NOMO-1 treated with DMSO at 0.1 percent for 48 hours (cell line): ENCODE results near the gene RAB6B.
"Not testable (repeated sequence)": the region's sequence is repeated elsewhere in the genome, so short reads cannot be mapped to it uniquely, and the experiment has no call there.

Experiments used
- DNase-seq: peaks from one replicate; lab custom pipeline; 2025; ENCODE audit not compliant: unreplicated experiment; lab: John Stamatoyannopoulos, UW

The RAB6B gene

DNA sequence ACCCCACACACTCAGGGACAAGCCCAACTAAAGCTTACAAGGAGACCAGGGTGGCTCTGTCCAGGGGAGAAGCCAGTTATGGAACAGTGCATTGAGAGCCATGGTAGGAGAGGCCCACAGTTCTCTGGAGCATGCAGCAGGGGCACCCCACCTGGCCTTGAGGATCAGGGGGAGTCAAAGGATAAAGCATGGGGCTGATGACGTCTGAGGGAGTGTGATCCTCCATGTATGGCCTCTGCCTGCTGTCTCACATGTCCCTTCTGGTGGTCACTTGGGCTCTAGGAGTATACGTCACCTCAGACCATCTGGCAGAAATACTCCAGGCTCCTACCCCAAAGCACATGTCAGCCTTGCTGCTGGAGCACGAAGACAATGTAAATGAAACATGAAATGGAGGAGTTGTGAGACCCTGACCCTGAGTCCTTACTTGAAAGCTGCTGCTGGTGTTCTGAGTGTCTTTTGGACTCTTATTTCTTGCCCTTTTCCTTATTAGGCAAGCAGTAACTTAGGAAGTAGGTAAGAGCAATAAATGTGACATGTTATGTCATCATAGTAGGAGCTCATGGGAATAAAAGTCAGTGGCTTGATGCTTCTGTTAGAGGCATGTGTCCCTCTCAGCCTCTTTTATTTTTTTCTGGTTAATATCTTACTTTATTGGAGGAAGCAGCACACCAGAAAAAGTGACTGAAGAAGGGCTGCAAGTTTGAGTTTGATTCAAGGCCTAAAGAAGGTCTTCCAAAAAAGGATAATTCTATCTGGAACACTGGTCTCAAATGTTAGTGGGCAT lies 74.6 kb downstream of the RAB6B start:
- DNase-seq: no peak

- DNase-seq: no peak
Measured at GRCh38 chr3:133820129-133820528, 75.6 kb downstream of the RAB6B start.

DNA sequence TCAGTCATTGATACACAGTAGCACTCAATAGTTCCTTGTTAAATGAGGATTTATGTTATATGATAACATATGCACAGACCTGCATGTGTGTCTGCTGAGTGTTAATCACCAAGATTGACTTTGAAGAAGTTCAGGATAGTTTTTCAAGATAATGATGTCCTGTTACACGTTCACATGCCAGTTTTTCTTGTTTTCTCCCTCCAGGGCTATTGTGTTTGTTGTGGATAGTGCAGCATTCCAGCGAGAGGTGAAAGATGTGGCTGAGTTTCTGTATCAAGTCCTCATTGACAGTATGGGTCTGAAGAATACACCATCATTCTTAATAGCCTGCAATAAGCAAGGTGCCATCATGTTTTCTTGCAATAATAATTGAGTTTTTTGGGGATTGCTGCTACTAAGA lies 80.3 kb downstream of the RAB6B start:
- no peak for DNase-seq

DNA sequence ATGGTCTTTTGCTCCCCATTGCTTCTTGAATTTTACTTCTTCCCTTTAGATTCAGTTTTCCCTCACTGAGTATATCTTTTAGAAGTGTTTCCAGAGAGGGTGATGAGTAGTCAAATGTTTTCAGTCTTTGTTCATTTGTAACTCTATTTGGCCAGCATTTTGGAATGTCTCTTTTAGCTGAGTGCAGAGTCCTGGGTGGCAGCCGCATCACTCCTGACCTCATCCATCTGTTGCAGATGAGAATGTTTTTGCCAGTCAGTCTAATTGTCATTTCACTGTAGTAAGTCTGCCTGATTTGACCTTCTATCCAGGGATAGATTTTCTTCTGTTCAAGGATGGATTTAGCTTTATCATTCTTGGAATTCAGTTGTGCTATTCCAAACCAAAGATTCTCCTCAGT lies 82.8 kb downstream of the RAB6B start:
- DNase-seq: no peak

DNA sequence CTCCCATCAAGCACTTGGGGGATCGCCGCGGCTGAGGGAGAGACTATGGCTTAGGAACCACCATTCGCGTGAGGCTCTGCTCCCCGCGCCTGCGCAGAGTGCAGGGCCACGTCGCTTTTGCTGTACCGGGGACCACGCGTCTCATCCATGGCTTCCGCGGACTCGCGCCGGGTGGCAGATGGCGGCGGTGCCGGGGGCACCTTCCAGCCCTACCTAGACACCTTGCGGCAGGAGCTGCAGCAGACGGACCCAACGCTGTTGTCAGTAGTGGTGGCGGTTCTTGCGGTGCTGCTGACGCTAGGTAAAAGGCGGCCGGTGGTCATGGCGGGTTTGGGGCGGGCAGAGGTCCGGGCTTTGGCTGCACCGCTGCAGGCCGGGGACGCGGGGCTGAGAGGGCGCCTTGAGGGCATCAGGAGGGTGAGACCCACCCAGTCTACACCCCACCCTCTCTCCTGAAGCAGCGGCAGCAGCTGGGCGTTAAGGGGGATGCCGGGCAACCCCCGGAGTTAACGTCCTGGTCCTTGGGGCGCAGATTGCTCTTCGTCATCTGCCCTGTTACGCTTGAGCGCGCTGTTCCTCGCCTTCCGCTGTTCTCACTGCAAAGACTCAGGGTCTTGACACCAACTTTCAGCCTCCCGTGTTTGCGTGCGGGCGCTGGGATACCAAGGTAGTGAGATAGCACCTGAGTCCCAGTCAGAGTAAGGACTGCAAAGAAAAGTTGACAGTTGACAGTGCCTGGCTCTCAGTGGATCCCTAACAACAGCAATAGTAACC lies 89.8 kb downstream of the RAB6B start, which contains the start of gene SRPRB:
SRPRB (plus strand) TSS at position 114 of the 774 bp plus-strand sequence; CDS start at position 148, 34 bp downstream.
- peak; percentile 98 for DNase-seq

- DNase-seq: no peak
Measured at GRCh38 chr3:133805384-133805701, 90.3 kb downstream of the RAB6B start.

DNA sequence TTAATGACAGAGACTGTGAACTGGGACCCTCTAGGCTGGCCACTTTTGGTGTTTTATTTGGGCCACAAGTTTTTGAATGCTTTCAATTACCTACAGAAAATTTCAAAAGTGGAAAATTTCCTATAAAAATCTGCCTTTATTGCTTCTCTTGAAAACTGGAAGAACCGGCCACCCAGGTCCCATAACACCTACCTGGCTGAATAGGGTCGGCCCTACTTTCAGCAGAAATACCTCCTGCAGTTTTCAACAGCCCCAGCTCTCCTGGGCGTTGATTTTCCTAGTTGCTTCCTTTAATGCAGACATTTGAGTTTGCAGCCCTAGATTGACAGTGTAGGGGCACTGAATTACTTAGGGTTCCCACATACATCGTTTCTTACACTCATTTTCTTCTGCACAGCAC lies 90.8 kb downstream of the RAB6B start:
- no peak for DNase-seq

- peak; percentile 27 for DNase-seq
Measured at GRCh38 chr3:133803469-133803868, 92.2 kb downstream of the RAB6B start.

DNA sequence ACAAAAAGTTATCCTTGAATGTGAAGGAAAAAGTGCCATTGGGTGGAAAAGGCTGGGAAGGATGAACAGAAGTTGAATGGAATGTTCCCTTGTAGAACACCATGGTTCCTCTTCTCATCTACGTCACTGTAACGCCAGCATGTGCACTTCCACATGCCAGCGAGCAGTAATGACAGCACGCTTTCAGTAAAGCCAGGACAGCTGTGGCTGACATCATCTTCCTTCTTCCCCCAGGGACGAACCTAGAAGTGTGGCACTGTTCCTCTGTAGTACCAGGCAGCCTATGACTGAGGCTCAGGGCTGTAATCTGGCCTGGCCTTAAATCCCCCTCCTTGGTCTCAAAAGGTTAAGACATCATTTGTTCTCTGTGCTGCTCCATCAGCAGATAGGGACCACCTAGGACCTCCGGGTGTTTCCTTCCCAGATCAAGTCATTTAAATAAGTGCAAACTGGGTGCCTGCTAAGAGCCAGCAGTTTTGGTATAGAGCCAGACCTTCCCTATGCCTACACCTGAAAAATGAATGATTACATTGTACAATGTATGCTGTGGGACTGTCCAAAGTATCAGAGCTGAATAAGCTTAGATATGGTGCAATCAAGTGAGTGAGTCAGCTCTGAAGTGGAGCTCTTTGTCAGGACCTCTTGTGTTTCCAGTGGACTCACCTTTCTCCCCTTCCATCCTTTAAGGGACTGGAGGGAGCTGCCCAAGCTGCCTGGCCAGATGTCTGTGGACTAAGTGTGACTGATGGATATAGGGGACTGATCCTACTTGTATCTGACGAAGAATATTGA lies 95.7 kb downstream of the RAB6B start:
- peak; percentile 42 for DNase-seq

DNA sequence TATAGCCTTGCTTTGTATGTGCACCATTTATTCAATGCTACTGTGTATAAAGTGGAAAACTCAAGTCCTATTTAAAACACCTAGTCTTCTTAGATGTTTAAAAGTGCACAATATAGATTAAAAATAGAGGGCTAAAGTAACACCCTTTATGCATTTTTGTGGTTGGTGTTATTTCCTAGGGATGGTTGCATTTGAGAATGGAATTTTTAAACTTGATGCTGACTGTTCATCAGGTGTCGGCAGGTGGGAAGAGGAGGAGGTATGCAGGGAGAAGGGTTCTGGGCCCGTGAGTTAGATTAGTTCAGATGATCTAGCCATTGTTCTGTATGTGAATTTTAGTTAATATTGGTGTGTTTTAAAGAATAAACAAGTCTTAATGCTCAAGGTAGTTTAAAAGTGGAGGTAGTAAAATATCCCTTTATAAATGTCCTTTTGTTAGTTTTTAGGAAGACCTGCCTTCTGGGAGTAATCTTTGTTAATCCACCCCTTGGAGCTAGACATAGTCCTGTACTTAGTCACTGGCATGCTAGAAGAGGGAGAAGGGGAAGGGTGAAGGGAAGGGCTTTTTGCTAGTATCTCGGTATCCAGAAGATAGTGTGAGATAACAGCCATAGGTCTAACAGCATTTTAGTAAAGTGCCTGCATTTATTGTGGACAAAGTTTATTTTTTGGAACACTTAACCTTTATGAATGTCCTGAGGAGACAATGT lies 98.1 kb downstream of the RAB6B start:
- DNase-seq: no peak

DNA sequence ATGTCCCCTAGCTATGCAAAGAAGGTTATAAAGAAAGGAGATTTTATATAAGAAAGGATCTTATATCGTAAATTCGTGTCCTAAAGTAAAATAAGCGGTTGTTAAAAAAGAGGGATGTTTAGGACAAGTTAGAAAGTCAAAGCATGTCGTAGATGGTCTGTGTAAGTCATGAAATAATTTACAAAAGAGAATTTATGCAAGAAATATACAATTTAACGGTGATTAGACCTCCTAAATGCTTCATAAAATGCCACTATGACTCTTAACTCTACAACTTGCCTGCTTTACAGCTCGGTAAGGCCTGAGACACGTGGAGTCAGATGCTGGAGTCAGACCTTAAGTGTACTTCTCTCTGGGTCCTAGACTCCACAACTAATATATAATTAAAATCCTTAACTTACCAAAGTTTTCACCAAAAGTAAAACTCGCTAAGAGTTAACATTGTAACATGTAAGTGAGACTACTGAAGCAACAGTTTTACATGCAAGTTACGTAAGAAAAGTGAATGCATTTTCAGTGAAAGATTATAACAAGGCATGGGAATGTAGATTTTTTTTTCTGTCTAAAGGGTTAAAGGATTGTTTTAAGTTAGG lies 103.4 kb downstream of the RAB6B start:
- no peak for DNase-seq

- no peak for DNase-seq
Measured at GRCh38 chr3:133788024-133788423, 107.7 kb downstream of the RAB6B start.

- DNase-seq: no peak
Measured at GRCh38 chr3:133783762-133784161, 111.9 kb downstream of the RAB6B start.

GRCh38 chr3:133782454-133782853 lies 113.2 kb downstream of the RAB6B start:
- DNase-seq: no peak

DNA sequence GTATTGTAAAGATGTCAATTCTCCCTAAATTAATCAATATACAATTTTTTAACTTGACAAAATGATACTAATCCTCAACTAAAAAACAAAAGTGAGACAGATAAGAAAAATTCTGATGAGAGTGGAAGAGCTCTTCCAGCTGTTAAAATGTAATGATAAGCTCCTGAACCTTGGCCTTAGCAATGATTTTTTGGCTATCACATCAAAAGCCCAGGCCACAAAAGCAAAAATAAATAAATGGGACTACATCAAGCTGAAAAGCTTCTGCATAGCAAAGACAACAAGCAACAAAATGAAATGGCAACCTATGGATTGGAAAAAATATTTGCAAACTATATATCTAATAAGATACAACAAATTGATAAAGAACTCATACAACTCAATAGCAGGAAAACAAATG lies 114.1 kb downstream of the RAB6B start:
- no peak for DNase-seq

- not testable (repeated sequence) for DNase-seq
Measured at GRCh38 chr3:133780756-133781155, 114.9 kb downstream of the RAB6B start.

DNA sequence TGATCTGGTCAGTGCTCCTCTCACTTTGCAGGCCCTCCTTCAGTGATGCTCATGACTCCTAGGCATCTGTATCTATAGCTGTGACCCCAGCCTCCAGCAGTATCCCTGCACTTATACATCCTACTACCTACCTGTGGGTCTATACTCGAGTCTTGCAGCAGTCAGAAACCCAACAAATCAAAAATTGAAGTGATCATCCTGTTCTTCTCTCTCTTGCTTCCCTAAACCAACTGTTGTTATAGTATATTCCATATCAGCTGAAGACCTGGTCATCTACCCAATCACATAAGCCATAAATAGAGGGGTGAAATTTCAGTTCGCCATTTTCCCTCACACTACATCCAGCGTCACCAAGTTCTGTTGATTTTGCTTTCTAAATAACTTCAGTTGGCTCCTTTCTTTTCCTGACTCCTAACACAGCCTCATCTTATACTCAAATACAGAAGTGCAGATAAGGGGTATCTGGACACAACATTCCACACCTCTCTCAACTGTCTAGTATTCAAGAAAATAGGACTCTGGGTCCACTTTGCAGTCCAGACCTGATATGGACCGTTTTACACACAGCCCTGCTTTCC lies 116.0 kb downstream of the RAB6B start:
- no peak for DNase-seq

- no peak for DNase-seq
Measured at GRCh38 chr3:133777807-133778568, 117.7 kb downstream of the RAB6B start.

DNA sequence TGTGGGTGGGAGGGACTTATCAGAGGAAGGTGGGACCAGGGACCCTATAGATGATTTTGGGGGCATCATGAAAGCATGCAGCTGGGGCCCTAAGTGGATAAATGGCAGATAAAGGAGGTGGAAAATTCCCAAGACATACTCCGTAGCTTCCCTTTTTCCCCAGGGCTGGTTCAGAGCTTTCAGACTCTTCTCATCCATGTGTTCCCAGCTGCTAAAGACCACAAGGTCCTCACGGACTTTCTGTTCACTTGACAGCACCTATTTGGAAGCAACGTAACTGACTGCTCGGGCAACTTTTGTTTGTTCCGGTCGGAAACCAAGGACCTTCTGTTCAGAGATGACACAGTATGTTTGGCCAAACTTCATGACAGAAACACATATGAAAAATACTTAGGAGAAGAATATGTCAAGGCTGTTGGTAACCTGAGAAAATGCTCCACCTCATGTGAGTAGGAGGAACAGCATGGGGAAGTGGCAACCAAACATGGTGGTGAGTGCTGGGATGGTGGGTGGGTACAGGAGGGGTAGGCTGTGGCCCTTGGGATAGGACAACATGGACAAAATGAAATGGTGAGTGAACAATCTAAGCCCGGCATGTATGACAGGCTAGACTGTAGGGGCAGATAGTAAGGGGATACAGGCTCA lies 118.8 kb downstream of the RAB6B start:
- DNase-seq: no peak
